ENCODE results near the gene SLC25A39.
A peak's percentile ranks its signal among the peaks of the same experiment; 100 is the strongest.
"Not testable (repeated sequence)": the region's sequence is repeated elsewhere in the genome, so short reads cannot be mapped to it uniquely, and the experiment has no call there.

The SLC25A39 gene

GRCh38 chr17:44353672-44354331, 29.2 kb upstream of the SLC25A39 start:
- no peak for DNase-seq

GRCh38 chr17:44352828-44353671, 28.4 kb upstream of the SLC25A39 start:
- DNase-seq, result no peak

- DNase-seq, result no peak
Observed at GRCh38 chr17:44351961-44352827, 27.6 kb upstream of the SLC25A39 start.

- DNase-seq, result no peak
Observed at GRCh38 chr17:44351464-44351863, 26.8 kb upstream of the SLC25A39 start.

GRCh38 chr17:44350733-44351226, 26.2 kb upstream of the SLC25A39 start:
- peak; percentile 49 for DNase-seq

- no peak for DNase-seq
Observed at GRCh38 chr17:44349553-44350070, 25.0 kb upstream of the SLC25A39 start.

GRCh38 chr17:44348988-44349364, 24.4 kb upstream of the SLC25A39 start:
- no peak for DNase-seq

- peak; percentile 46 for DNase-seq
Observed at GRCh38 chr17:44348234-44348987, 23.8 kb upstream of the SLC25A39 start.

- not testable (repeated sequence) for DNase-seq
Observed at GRCh38 chr17:44347206-44348055, 22.8 kb upstream of the SLC25A39 start.

GRCh38 chr17:44346064-44346844, 21.6 kb upstream of the SLC25A39 start:
- no peak for DNase-seq

GRCh38 chr17:44345454-44346026, 20.9 kb upstream of the SLC25A39 start:
- peak; percentile 64 for DNase-seq

GRCh38 chr17:44344939-44345453, 20.4 kb upstream of the SLC25A39 start, which contains the start of gene GRN:
Gene GRN, plus strand, starts transcription at chr17:44345302. Its CDS starts 3,863 bp downstream, at chr17:44349165.
- peak; percentile 99 for DNase-seq

- DNase-seq, result no peak
Observed at GRCh38 chr17:44343510-44344209, 19.0 kb upstream of the SLC25A39 start.

GRCh38 chr17:44340553-44340952, 15.9 kb upstream of the SLC25A39 start:
- DNase-seq, result not testable (repeated sequence)

GRCh38 chr17:44338702-44339101, 14.1 kb upstream of the SLC25A39 start:
- peak; percentile 41 for DNase-seq

GRCh38 chr17:44335968-44336367, 11.3 kb upstream of the SLC25A39 start:
- no peak for DNase-seq

- DNase-seq, result no peak
Observed at GRCh38 chr17:44335564-44335963, 10.9 kb upstream of the SLC25A39 start.

GRCh38 chr17:44334727-44335126, 10.1 kb upstream of the SLC25A39 start:
- DNase-seq, result no peak

GRCh38 chr17:44334315-44334714, 9.7 kb upstream of the SLC25A39 start:
- DNase-seq, result no peak
